GM21717 (cell line): Measurements from ENCODE around the gene CHI3L2.
"Not testable (repeated sequence)": the region's sequence is repeated elsewhere in the genome, so short reads cannot be mapped to it uniquely, and the experiment has no call there.

Experiments used
- ATAC-seq: cut with Tn5 transposase; IDR thresholded peaks from one replicate; pipeline ENCODE4 v1.9.1; 2021; ENCODE audit warnings: mild to moderate bottlenecking, moderate library complexity; ENCODE audit not compliant: unreplicated experiment

The CHI3L2 gene

DNA sequence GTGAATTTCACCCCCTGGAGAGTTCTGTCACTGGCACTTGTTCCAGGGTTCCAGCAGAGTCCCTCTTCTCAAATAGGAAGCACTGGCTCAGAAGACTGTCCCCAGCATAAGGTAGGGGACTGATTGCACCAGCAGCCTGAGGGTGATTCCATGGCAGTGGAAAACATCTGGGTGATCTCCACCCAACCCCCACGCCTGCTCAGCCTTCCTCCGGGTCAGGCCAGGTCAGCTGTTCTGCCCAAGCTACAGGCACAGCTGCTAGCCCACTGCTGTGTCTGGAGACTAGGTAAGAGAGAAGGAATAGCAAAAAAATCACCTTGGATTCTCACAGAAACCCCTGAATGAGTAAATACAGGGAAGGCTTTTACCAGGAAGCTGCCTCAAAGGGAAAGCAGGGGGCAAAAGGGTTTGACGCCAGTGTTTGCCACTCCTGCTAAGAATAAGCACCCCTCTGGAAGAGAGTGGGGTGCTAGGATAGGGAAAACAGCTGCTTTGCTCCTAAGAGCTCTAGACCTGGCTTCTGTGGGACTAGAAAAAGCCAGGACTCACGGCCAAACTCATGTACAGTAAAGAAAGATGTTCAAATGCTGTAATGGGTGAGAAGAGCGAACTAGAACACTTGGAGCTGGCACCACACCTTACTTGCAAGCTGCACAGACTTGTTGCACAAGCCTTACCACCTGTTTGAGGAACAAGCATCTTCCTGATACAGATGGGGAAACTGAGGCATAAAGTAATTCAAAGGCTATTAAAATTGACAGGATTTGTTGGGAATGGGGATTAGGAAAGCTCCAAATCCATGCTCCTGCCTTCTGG, 26.0 kb upstream of the CHI3L2 start:
- ATAC-seq: no peak

DNA sequence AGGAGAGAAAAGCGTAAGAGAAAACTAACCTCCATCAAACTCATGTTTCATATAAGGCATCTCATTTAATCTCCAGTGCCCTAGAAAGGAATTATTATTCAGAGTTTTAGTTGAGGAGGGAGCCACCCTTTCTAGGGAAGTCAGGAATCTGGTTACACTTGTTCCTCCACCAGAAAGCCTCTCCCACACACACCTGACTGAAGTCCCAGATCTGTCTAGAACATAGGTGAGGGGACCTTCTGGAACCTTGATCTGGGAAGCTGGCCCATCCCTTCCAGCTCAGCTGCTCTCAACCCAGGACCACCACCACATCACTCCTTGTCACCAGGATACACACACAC, 25.2 kb upstream of the CHI3L2 start:
- ATAC-seq: no peak

DNA sequence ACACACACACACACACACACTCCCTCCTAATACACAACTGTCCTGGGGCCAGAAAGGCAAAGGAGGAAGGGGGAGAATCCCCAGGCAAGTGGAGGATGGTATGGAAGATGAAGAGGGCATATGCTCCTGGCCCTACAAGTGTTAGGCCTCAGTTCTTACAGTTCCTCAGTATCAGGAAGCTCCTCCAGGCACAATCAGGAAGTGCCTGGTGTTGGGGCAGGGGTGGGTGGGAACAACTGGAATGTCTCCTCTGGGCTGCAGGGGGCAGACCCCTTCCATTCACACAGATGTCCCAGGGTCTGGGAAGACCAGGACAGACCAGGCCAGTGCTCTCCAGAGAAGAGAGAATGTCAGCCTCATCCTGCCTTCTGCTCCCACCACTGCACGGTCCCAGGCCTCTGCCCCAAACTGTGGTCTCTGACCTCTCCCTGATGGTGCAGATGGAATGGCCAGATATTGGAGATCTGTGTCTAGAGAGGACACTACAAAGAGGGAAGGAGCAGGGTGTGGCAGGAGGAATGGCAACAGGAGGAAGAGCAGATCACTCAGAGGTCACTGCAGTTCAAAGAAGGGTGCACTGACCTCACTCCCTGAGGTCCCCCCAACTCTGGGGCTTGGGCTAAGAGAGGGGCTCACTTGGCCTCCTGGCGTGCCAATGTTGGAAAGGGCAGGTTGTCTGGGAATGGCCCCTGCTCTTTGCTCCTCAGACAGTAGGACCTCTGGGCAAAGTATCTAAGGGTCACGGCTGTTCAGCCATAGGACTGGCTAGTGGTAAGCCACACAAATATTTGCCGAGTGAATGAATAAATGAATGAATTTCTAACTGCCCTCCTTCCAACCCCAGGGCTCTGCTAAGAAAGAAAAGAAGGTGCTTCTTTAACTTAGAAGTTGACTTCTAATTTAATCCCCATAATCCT, 24.5 kb upstream of the CHI3L2 start:
- no peak for ATAC-seq

- ATAC-seq: peak; percentile 58
These were observed 23.8 kb upstream of the CHI3L2 start for GRCh38 chr1:111203681-111204200.

- ATAC-seq: peak; percentile 64
These were observed 23.1 kb upstream of the CHI3L2 start for GRCh38 chr1:111204201-111204982.

DNA sequence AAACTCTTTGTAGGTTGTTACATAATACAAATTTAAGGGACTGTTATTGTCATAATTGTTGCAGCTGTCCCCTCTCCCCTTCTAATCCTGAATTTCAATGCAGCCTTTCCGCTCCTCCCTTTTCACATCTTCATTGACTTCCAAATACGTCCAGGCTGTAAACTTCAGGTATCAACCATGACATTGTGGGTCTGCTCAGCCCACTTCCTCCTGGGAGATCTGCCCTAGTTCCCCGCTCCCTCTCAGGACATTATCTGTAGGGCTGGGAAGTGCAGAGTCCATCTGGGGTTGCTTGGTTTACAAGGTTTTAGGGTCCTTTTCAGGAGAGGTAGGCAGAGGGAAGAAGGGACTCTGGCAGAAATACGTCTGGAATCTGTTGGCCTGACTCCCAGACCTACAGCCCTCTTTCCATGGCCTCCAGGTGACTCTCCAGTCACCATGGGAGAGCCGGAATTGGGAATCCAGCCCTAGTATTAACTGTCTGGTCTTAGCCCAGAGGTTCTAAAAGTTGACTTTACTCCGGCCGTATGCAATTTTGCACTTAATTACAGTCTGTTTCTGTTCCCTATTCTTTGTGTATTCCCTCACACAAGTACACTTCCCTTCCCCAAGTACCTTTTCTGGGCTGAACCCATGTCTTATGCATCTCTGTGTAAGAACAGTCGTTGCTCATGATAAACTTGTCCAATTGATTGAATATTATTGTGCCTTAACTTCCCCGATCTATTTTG, 22.4 kb upstream of the CHI3L2 start:
- no peak for ATAC-seq

DNA sequence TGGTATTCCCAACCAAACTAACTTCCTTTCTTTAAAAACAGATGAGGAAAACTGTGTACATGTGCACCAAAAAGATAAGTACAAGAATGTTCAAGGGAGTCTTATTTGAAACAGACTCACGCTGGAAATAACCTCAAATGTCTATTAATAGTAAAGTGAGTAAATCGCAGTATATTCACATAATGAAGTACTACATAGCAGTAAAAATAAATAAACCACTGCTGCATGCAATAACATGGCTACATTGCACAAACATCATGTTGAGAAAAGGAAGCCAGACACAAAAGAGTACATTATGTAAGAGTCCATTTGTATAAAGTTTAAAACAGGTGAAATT, 21.8 kb upstream of the CHI3L2 start:
- ATAC-seq: no peak

GRCh38 chr1:111208921-111209320, 18.6 kb upstream of the CHI3L2 start:
- ATAC-seq: no peak

GRCh38 chr1:111209622-111210021, 17.9 kb upstream of the CHI3L2 start:
- no peak for ATAC-seq

DNA sequence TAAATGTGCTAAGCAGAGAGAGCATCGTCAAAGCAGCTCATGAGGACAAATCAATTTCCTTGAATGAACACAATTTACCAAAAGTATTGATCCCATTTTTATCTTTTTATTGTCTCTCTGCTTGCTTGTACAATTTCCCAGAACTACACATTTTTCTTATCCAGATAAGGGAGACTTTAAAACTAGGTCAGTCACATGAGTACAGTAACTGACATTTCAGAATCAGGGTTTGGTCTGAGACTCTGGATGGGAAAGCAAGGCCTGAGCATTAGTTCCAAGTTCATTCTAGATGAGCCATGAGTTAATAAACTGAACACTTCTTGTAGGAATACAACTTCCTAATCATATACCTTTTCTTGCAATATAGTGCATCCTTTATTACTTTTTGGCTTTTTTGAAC, 15.6 kb upstream of the CHI3L2 start:
- ATAC-seq: no peak

DNA sequence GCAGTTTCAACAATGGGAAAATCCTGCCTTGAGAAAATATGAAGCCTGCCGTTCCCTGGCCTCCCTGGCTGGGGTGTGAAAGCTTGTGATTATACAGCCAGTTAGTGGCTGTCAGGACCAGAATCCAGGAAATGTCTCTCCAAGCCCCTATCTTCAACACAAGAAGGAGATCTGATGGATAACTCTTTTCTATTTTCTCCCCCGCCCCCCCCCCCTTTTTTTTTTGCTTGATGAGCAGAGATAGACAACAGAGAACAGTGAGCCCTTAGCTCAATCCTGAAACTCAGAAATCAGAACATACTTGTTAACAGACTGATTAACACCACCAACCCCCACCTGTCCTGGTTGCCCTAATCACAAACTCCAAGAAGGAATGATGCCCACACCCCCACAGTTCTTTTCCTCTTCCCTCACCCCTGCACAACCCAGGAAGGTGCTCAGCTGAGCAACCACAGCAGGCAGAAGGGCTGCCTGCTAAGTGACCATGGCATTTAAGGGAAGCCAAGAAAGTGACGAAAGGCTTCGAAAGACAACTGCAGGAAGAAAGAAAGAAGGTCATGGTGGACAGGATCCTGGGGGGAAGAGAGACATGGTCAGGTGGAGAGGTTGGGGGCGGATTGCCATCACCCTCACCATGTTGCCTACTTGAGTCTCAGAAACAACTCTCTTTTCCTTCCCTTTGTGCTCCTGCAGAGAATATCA, 14.7 kb upstream of the CHI3L2 start:
- ATAC-seq: no peak

GRCh38 chr1:111213412-111213811, 14.1 kb upstream of the CHI3L2 start:
- ATAC-seq: no peak

DNA sequence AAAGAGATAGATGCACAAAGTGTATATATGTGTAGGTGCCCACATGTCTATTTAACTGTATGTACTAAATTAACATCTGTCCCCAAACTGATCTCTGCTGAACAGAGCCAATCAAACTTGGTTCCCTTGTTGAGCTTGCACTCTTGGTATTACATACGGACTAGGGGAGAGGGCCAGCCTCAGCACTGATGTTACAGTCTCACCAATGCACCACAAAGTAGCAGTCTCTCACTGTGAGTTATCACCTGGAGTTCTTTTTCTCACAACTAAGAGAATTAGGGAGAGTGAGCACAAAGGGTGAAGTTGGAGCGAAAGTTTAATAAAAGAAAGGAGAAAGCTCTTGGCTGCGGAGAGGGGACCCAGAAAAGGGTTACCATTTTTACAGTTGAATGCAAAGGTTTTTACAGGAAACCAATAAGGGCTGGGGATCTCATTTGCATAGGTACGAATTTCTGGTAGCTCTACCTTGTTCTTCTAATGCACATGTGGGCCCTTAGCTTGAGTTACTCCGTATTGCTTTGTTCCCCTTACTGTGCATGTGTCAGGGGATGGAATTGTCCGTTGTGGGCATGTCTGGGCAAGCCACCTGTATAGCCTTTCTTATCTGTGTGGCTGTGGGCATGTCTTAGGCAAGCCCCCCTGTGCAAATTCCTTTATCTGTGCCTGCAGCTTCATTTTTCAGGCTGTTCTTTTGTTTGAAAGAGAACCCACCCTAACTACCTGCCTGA, 13.3 kb upstream of the CHI3L2 start:
- no peak for ATAC-seq

DNA sequence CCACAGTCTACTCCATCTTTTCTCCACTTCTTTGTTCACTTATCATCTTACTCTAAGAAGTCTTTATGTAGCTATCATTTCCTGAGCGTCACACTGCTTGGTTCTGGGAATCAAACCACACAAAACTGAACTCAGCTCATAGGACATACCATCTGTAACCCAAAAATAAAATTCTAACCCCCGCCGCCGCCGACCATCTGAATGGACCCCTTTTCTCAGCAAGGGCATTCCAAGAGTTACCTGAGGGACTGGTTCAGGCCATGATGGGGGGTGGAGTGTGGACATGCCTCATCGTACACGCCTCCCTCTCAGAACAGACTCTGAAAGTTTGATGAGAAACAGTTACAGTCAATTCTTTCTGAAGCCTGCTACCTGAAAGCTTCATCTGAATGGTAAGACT, 12.6 kb upstream of the CHI3L2 start:
- no peak for ATAC-seq

GRCh38 chr1:111215285-111215684, 12.2 kb upstream of the CHI3L2 start:
- not testable (repeated sequence) for ATAC-seq

DNA sequence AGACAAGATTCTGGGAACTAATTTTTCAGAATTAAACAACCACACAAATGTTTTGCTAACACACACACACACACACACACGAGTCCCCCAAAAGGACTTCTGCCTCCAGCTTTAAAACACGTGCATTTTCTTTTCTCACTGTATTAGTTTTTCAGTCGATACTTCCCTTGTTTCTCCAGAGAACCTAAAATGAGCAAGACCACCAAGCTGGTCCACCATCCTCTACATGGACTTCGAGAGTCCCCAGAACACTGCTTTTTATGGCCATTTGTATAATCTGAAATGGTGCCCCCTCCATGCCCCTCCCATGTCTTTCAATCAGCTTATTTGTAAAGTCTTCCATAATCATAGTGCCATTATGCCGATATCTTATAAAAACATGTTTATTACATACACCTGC, 10.8 kb upstream of the CHI3L2 start:
- ATAC-seq: no peak

GRCh38 chr1:111217183-111217910, 10.2 kb upstream of the CHI3L2 start:
- no peak for ATAC-seq

DNA sequence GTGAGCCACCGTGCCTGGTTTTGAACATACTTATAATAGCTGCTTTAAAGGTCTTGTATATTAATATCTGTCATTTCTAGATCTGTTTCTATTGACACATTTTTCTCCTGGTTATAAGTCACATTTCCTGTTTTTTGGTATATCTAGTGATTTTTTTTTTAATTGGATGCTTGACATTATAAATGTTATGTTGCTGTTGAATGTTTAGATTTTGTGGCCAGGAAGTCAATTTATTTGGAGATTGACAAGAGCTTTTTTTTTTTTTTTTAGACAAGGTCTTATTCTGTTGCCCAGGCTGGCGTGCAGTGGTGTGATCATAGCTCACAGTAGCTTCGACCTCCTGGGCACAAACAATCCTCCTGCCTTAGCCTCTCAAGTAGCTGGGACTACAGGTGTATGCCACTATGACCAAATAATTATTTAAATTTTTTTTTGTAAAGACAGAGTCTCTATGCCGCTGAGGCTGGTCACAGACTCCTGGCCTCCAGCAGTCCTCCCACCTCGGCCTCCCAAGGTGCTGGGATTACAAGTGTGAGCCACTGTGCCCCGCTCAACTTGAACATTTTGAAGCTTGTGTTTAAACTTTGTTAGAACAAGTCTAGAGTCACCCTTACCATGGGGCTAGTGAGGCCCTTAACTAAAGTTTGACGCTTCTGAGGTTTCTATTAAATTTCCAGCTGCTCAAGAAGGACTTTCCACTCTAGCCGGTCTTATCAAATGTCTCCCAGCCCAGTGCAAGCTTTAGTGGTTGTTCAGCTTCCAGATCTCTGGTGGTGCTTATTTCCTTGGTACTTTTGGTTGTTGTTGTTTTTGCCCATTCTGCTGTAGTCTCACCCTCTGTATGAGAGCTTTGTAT, 8.6 kb upstream of the CHI3L2 start:
- ATAC-seq: no peak
